ENCODE data around the gene SERINC1. TPM values are rescaled to one million over a fixed set of nuclear protein-coding genes. Genes with fewer than 3 reads are reported as not detected.

The SERINC1 gene
- total and polyA plus RNA-seq, 8 donors = 24.9 to 98.8 (median 50.1) TPM

DNA sequence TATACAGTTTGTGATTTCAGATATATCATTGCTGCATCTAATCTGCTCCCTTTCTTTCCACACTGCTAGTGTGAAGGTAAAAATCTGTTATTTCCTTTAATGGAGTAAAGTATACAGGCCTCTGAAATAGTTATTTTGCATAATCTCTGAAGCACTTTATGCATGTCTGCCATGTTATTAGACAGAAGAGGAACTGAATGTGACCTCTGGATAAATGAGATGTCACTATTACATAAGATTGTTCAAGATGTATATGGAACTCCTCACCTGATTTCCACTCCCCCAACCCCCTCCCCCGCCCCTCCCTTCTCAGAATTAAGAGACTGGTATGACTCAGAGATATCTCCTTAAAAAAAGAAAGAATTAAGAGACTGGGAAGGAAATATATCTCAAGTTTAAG lies 26.3 kb downstream of the SERINC1 start:
- no peak for TF ChIP-seq CTCF (IDR thresholded peaks at IDR 0.05)
- 97 to 100% methylated on average over 1 of the region's 1 CpG for WGBS, 2 donors
- Histone ChIP-seq H3K9me3 (no peaks in the 10 kb centered on the region), H3K27ac (no peak overlapping the region), H3K27me3 (no peaks in the 10 kb centered on the region), H3K4me3 (no peak overlapping the region), H3K36me3 (peaks cover 0 to 46% (median 14%) of the 10 kb centered on the region in 3 donors), H3K4me1 (no peaks in the 10 kb centered on the region)
- no peak for ATAC-seq
- no peak for FAIRE-seq
- DNase-seq = no peak
- intact Hi-C loops (cut with DNase I) = no loop called here

DNA sequence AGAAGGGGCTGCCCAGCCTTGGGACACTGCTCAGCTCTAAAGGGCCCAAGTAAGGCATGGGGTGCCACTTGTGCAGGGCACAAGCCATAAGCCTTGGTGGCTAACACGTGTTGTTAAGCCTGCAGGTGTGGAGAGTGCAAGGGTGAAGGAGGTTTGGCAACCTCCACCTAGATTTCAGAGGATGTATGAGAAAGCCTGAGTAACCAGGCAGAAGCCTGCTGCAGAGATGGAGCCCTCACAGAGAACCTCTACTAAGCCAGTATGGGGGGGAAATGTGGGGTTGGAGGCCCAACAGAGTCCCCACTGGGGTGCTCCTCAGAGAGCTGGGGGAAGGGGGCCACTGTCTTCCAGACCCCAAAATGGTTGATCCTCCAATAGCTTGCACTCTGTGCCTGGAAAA lies 32.6 kb downstream of the SERINC1 start:
- Histone ChIP-seq H3K4me1 (no peaks in the 10 kb centered on the region), H3K36me3 (peaks cover 0 to 35% (median 10%) of the 10 kb centered on the region in 3 donors), H3K4me3 (no peak overlapping the region), H3K9me3 (no peaks in the 10 kb centered on the region), H3K27me3 (no peaks in the 10 kb centered on the region), H3K27ac (no peak overlapping the region)
- intact Hi-C loops (cut with DNase I) = no loop called here
- TF ChIP-seq CTCF (IDR thresholded peaks at IDR 0.05) = no peak
- ATAC-seq = peak in 1 of 4 donors; percentile 14
- no peak for FAIRE-seq
- no peak for DNase-seq
- 96 to 98% methylated on average over 1 of the region's 1 CpG for WGBS, 2 donors

GRCh38 chr6:122432816-122433215 lies 38.8 kb downstream of the SERINC1 start:
- Histone ChIP-seq H3K36me3 (peaks cover 0 to 11% (median 3%) of the 10 kb centered on the region in 3 donors), H3K4me1 (no peaks in the 10 kb centered on the region), H3K4me3 (no peak overlapping the region), H3K27ac (no peak overlapping the region), H3K9me3 (no peaks in the 10 kb centered on the region), H3K27me3 (no peaks in the 10 kb centered on the region)
- ATAC-seq (no peak), DNase-seq (no peak), FAIRE-seq (no peak)
- TF ChIP-seq CTCF (IDR thresholded peaks at IDR 0.05) = no peak
- intact Hi-C loops (cut with DNase I) = no loop called here
- 90 to 93% methylated on average over 3 of the region's 3 CpGs for WGBS, 2 donors

- Histone ChIP-seq H3K27me3 (no peaks in the 10 kb centered on the region), H3K4me1 (no peaks in the 10 kb centered on the region), H3K27ac (no peak overlapping the region), H3K4me3 (no peak overlapping the region), H3K36me3 (peaks cover 0 to 8% (median 3%) of the 10 kb centered on the region in 3 donors), H3K9me3 (no peaks in the 10 kb centered on the region)
- ATAC-seq = no peak
- FAIRE-seq = no peak
- intact Hi-C loops (cut with DNase I) = no loop called here
- no peak for DNase-seq
- TF ChIP-seq CTCF (IDR thresholded peaks at IDR 0.05) = no peak
- WGBS, 2 donors = 94 to 96% methylated on average over 4 of the region's 4 CpGs
These were observed 39.8 kb downstream of the SERINC1 start for GRCh38 chr6:122431780-122432179.

DNA sequence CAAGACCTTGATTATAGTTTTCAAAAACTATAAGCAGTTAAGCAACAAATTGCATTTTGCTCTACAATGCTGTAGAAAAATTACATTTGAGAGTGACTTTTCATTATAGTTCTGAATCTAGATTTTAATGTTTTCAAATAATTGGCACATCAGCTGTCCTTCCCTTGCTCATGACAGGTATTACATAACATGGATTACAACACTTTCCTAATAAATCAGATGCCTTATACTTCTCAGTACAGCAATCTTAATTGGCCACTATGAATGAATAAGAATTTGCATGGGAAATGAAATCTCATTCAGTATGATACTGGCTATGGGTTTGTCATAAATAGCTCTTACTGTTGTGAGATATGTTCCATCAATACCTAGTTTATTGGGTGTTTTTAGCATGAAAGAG lies 42.3 kb downstream of the SERINC1 start:
- TF ChIP-seq CTCF (IDR thresholded peaks at IDR 0.05) = no peak
- Histone ChIP-seq H3K4me3 (no peak overlapping the region), H3K4me1 (no peaks in the 10 kb centered on the region), H3K9me3 (no peaks in the 10 kb centered on the region), H3K27ac (no peak overlapping the region), H3K27me3 (no peaks in the 10 kb centered on the region), H3K36me3 (peaks cover 0 to 19% (median 3%) of the 10 kb centered on the region in 3 donors)
- ATAC-seq (no peak), FAIRE-seq (no peak), DNase-seq (no peak)
- intact Hi-C loops (cut with DNase I) = no loop called here

All from pancreas (tissue), 10 donors.